Measurements from ENCODE around the gene FGF22. TPM values are rescaled to one million over a fixed set of nuclear protein-coding genes. Genes with fewer than 3 reads are reported as not detected.

Gene FGF22
- total and polyA plus RNA-seq, 2 of the 13 experiments (the other 11 are each of a cell fraction or from before 2014, with no cell fraction given) = 0.24 TPM; not detected in 1

- peak; percentile 71 for TF ChIP-seq ZNF501 (CRISPR knock-in tag; IDR thresholded peaks at IDR 0.05)
- TF ChIP-seq HNF4A (CRISPR knock-in tag; IDR thresholded peaks at IDR 0.05) = no peak; the same call in 1 of the 2 replicates
- no peak; the same call in 1 of the 2 replicates for TF ChIP-seq ZNF772 (CRISPR knock-in tag; IDR thresholded peaks at IDR 0.05)
- TF ChIP-seq TAF15 (IDR thresholded peaks at IDR 0.05; ENCODE audit: low read depth, low read length, poor library complexity, severe bottlenecking) = no peak
- TF ChIP-seq MAZ (IDR thresholded peaks at IDR 0.05; ENCODE audit: borderline replicate concordance, low read depth, low read length) = peak; percentile 83
- TF ChIP-seq MAZ (CRISPR knock-in tag; IDR thresholded peaks at IDR 0.05; ENCODE audit: low read depth) = peak; percentile 71
- peak; percentile 63 for TF ChIP-seq ZSCAN31 (CRISPR knock-in tag; IDR thresholded peaks at IDR 0.05; ENCODE audit: low read depth)
- TF ChIP-seq, protein P1, sequence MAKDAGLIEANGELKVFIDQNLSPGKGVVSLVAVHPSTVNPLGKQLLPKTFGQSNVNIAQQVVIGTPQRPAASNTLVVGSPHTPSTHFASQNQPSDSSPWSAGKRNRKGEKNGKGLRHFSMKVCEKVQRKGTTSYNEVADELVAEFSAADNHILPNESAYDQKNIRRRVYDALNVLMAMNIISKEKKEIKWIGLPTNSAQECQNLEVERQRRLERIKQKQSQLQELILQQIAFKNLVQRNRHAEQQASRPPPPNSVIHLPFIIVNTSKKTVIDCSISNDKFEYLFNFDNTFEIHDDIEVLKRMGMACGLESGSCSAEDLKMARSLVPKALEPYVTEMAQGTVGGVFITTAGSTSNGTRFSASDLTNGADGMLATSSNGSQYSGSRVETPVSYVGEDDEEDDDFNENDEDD (CRISPR knock-in tag; IDR thresholded peaks at IDR 0.05; ENCODE audit: borderline replicate concordance) = peak; percentile 81
- TF ChIP-seq MYC (CRISPR knock-in tag; IDR thresholded peaks at IDR 0.05; ENCODE audit: borderline replicate concordance) = peak; percentile 41; the same call in 1 of the 2 replicates
- no peak for TF ChIP-seq ZNF230 (CRISPR knock-in tag; IDR thresholded peaks at IDR 0.05)
- TF ChIP-seq ZNF83 (CRISPR knock-in tag; IDR thresholded peaks at IDR 0.05; ENCODE audit: borderline replicate concordance) = peak; percentile 56; the same call in 1 of the 2 replicates
- TF ChIP-seq ZNF431 (CRISPR knock-in tag; IDR thresholded peaks at IDR 0.05; ENCODE audit: borderline replicate concordance, low read depth) = no peak
- TF ChIP-seq HDAC6 (IDR thresholded peaks at IDR 0.05; ENCODE audit: low read depth, low read length) = no peak
- no peak for TF ChIP-seq U2AF2 (IDR thresholded peaks at IDR 0.05; ENCODE audit: low read depth, low read length)
- TF ChIP-seq, protein P2, sequence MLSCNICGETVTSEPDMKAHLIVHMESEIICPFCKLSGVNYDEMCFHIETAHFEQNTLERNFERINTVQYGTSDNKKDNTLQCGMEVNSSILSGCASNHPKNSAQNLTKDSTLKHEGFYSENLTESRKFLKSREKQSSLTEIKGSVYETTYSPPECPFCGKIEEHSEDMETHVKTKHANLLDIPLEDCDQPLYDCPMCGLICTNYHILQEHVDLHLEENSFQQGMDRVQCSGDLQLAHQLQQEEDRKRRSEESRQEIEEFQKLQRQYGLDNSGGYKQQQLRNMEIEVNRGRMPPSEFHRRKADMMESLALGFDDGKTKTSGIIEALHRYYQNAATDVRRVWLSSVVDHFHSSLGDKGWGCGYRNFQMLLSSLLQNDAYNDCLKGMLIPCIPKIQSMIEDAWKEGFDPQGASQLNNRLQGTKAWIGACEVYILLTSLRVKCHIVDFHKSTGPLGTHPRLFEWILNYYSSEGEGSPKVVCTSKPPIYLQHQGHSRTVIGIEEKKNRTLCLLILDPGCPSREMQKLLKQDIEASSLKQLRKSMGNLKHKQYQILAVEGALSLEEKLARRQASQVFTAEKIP (CRISPR knock-in tag; IDR thresholded peaks at IDR 0.05; ENCODE audit: borderline replicate concordance) = no peak
- TF ChIP-seq TEF (CRISPR knock-in tag; IDR thresholded peaks at IDR 0.05) = no peak
- TF ChIP-seq PHF8 (CRISPR knock-in tag; IDR thresholded peaks at IDR 0.05) = peak; percentile 47; the same call in 1 of the 2 replicates
- TF ChIP-seq SP1 (IDR thresholded peaks at IDR 0.05) = no peak
- TF ChIP-seq SP1 (CRISPR knock-in tag; IDR thresholded peaks at IDR 0.05) = peak; percentile 83
- TF ChIP-seq AGO1 (IDR thresholded peaks at IDR 0.05; ENCODE audit: low read depth, low read length, poor library complexity, severe bottlenecking) = peak; percentile 81
- TF ChIP-seq TAF1 (CRISPR knock-in tag; IDR thresholded peaks at IDR 0.05) = peak; percentile 36; the same call in 1 of the 2 replicates
- TF ChIP-seq, protein P3, sequence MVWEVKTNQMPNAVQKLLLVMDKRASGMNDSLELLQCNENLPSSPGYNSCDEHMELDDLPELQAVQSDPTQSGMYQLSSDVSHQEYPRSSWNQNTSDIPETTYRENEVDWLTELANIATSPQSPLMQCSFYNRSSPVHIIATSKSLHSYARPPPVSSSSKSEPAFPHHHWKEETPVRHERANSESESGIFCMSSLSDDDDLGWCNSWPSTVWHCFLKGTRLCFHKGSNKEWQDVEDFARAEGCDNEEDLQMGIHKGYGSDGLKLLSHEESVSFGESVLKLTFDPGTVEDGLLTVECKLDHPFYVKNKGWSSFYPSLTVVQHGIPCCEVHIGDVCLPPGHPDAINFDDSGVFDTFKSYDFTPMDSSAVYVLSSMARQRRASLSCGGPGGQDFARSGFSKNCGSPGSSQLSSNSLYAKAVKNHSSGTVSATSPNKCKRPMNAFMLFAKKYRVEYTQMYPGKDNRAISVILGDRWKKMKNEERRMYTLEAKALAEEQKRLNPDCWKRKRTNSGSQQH (CRISPR knock-in tag; IDR thresholded peaks at IDR 0.05; ENCODE audit: low read depth) = peak; percentile 32; the same call in 1 of the 2 replicates
- peak; percentile 43; the same call in 1 of the 2 replicates for TF ChIP-seq YEATS4 (CRISPR knock-in tag; IDR thresholded peaks at IDR 0.05; ENCODE audit: borderline replicate concordance)
- TF ChIP-seq ZSCAN20 (CRISPR knock-in tag; IDR thresholded peaks at IDR 0.05; ENCODE audit: borderline replicate concordance) = 0 out of 2 replicates have a peak, but pooled peaks have one; percentile 10
Measured at GRCh38 chr19:662962-663681, 23.4 kb downstream of the FGF22 start, which contains the start of gene RNF126 (continued).
